OCI-LY3 (cell line): ENCODE results near the gene ARMC6.

Experiments
- EZH2phosphoT487 ChIP-seq: fragments of 200-600 bp; shearing (Covaris generic); IDR thresholded peaks from 2 replicates; pipeline ENCODE4 v1.6.1; 2018; ENCODE audit warnings: antibody characterized with exemption, mixed run types, low read depth
- TF ChIP-seq, protein P1 (sequence below): fragments of 200-600, 300-600 bp; sonication (generic); IDR thresholded peaks from 2 replicates; pipeline ENCODE4 v1.5.1; 2014; ENCODE audit warnings: antibody characterized with exemption, low read length, low read depth

DNA sequence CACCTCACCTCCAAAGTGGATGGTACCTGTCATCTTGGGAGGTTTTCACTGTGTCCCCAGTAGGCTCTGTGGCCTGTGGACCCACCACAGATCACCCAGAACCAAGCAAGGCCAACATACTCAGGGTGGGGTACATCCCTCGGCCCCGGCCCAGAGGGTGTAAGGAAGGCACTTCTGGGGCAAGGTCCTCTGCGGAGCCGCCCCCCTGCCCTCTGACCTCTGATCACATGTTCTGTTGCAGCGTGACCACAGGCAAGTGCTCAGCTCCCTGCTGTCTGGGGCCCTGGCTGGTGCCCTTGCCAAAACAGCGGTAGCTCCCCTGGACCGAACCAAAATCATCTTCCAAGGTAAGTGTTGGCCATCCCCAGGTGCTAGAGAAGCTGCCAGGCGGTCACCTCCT lies 68.1 kb downstream of the ARMC6 start:
- TF ChIP-seq, protein P1, sequence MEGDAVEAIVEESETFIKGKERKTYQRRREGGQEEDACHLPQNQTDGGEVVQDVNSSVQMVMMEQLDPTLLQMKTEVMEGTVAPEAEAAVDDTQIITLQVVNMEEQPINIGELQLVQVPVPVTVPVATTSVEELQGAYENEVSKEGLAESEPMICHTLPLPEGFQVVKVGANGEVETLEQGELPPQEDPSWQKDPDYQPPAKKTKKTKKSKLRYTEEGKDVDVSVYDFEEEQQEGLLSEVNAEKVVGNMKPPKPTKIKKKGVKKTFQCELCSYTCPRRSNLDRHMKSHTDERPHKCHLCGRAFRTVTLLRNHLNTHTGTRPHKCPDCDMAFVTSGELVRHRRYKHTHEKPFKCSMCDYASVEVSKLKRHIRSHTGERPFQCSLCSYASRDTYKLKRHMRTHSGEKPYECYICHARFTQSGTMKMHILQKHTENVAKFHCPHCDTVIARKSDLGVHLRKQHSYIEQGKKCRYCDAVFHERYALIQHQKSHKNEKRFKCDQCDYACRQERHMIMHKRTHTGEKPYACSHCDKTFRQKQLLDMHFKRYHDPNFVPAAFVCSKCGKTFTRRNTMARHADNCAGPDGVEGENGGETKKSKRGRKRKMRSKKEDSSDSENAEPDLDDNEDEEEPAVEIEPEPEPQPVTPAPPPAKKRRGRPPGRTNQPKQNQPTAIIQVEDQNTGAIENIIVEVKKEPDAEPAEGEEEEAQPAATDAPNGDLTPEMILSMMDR = no peak
- no peak for TF ChIP-seq EZH2phosphoT487
